Measurements from ENCODE around the gene KAT14.
A peak's percentile ranks its signal among the peaks of the same experiment; 100 is the strongest.
"Not testable (repeated sequence)": the region's sequence is repeated elsewhere in the genome, so short reads cannot be mapped to it uniquely, and the experiment has no call there.

KAT14 gene

GRCh38 chr20:18137412-18138265 is at the start of gene KAT14, which contains the start of gene PET117:
Gene KAT14, plus strand, starts transcription at chr20:18137863. Its CDS starts 4,798 bp downstream, at chr20:18142661.
Gene PET117, plus strand, starts transcription at chr20:18137863. Its CDS starts 93 bp downstream, at chr20:18137956.
- peak; percentile 96 for DNase-seq

- DNase-seq, result not testable (repeated sequence)
These were observed 49.4 kb upstream of the KAT14 start for GRCh38 chr20:18088298-18088697.

- not testable (repeated sequence) for DNase-seq
These were observed 48.8 kb upstream of the KAT14 start for GRCh38 chr20:18088841-18089240.

GRCh38 chr20:18090044-18090443 is 47.6 kb upstream of the KAT14 start:
- no peak for DNase-seq

- no peak for DNase-seq
These were observed 47.2 kb upstream of the KAT14 start for GRCh38 chr20:18090477-18090876.

- no peak for DNase-seq
These were observed 46.0 kb upstream of the KAT14 start for GRCh38 chr20:18091623-18092022.

GRCh38 chr20:18092890-18093289 is 44.8 kb upstream of the KAT14 start:
- DNase-seq, result no peak

- no peak for DNase-seq
These were observed 44.3 kb upstream of the KAT14 start for GRCh38 chr20:18093388-18093787.

GRCh38 chr20:18094191-18094590 is 43.5 kb upstream of the KAT14 start:
- no peak for DNase-seq

GRCh38 chr20:18100569-18100968 is 37.1 kb upstream of the KAT14 start:
- DNase-seq, result not testable (repeated sequence)

- no peak for DNase-seq
These were observed 36.4 kb upstream of the KAT14 start for GRCh38 chr20:18101125-18101810.

- DNase-seq, result no peak
These were observed 34.2 kb upstream of the KAT14 start for GRCh38 chr20:18103497-18103896.

GRCh38 chr20:18108326-18108725 is 29.3 kb upstream of the KAT14 start:
- DNase-seq, result no peak

- not testable (repeated sequence) for DNase-seq
These were observed 9.1 kb upstream of the KAT14 start for GRCh38 chr20:18128574-18128973.

- DNase-seq, result no peak
These were observed 5.0 kb upstream of the KAT14 start for GRCh38 chr20:18132663-18133062.

GRCh38 chr20:18133962-18134361 is 3.7 kb upstream of the KAT14 start:
- DNase-seq, result no peak

GRCh38 chr20:18138266-18138582 is 561 bp downstream of the KAT14 start:
- DNase-seq, result no peak

GRCh38 chr20:18138639-18139583 is 1.2 kb downstream of the KAT14 start:
- DNase-seq, result no peak

GRCh38 chr20:18139832-18140231 is 2.2 kb downstream of the KAT14 start:
- no peak for DNase-seq

GRCh38 chr20:18144541-18145099 is 7.0 kb downstream of the KAT14 start:
- no peak for DNase-seq

GRCh38 chr20:18154342-18154741 is 16.7 kb downstream of the KAT14 start:
- DNase-seq, result no peak

- DNase-seq, result no peak
These were observed 18.4 kb downstream of the KAT14 start for GRCh38 chr20:18156045-18156444.

- DNase-seq, result no peak
These were observed 26.7 kb downstream of the KAT14 start for GRCh38 chr20:18164356-18164755.

Measured in stimulated activated CD4-positive, alpha-beta T cell treated with anti-CD3 and anti-CD28 coated beads, Interleukin-4, amount 100 ng/mL, for 1 hour (primary cell).